ENCODE data around the gene RPL36. TPM values are rescaled to one million over a fixed set of nuclear protein-coding genes. Genes with fewer than 3 reads are reported as not detected.

RPL36 gene
- total and polyA plus RNA-seq, 9 of the 15 experiments (the other 6 are each of a cell fraction or from before 2014, with no cell fraction given), result 350 to 3,412 (median 1,507) TPM

- TF ChIP-seq YY1 (IDR thresholded peaks at IDR 0.05; ENCODE audit: borderline replicate concordance in 1 of 3, control insufficient read depth in 1 of 3, extremely low read depth in 1 of 3, insufficient read depth in 3 of 3, insufficient read length in 1 of 3, insufficient replicate concordance in 2 of 3, low read depth in 1 of 3, low read length in 2 of 3), result peak in 2 of 3 experiments; percentile 72 to 76
- peak; percentile 47 for TF ChIP-seq SMC3 (conservative IDR thresholded peaks at IDR 0.05; ENCODE audit: insufficient read depth, low read depth, low read length)
- TF ChIP-seq L3MBTL2 (IDR thresholded peaks at IDR 0.05), result peak; percentile 76
- TF ChIP-seq KDM5B (IDR thresholded peaks at IDR 0.05; ENCODE audit: insufficient replicate concordance, low read depth, low read length), result peak; percentile 98
- no peak for TF ChIP-seq KAT8 (IDR thresholded peaks at IDR 0.05; ENCODE audit: low read depth)
- TF ChIP-seq TAL1 (IDR thresholded peaks at IDR 0.05), result no peak
- no peak for TF ChIP-seq HOMEZ (CRISPR knock-in tag; IDR thresholded peaks at IDR 0.05)
- peak; percentile 60; the same call in 1 of the 2 replicates for TF ChIP-seq ZNF511 (CRISPR knock-in tag; IDR thresholded peaks at IDR 0.05)
- TF ChIP-seq RFX5 (IDR thresholded peaks at IDR 0.05; ENCODE audit: low read depth, low read length), result no peak
- peak; percentile 80 for TF ChIP-seq ELF2 (CRISPR knock-in tag; IDR thresholded peaks at IDR 0.05)
- no peak for TF ChIP-seq CLOCK (CRISPR knock-in tag; IDR thresholded peaks at IDR 0.05; ENCODE audit: borderline replicate concordance)
- no peak for TF ChIP-seq TARDBP (IDR thresholded peaks at IDR 0.05)
- no peak for TF ChIP-seq SMARCB1 (IDR thresholded peaks at IDR 0.05; ENCODE audit: insufficient read length, low read depth)
- peak; percentile 95 for TF ChIP-seq SP2 (IDR thresholded peaks at IDR 0.05; ENCODE audit: extremely low read depth, low read depth, low read length, poor library complexity, severe bottlenecking)
- TF ChIP-seq RBFOX2 (IDR thresholded peaks at IDR 0.05; ENCODE audit: low read depth, low read length), result peak; percentile 96
Measured at GRCh38 chr19:5690125-5690954, at the start of gene RPL36 (continued).

Measured in K562 (cell line).